HepG2 (cell line): ENCODE measurements around the gene IDUA. TPM values are rescaled to one million over a fixed set of nuclear protein-coding genes. Genes with fewer than 3 reads are reported as not detected.
A peak's percentile ranks its signal among the peaks of the same experiment; 100 is the strongest.

Source experiments
- ARID4A ChIP-seq: sonication (generic); formaldehyde crosslinking; IDR thresholded peaks from 2 replicates; pipeline ENCODE4 v1.5.0; 2020; ENCODE audit warnings: mild to moderate bottlenecking, missing genetic modification reagents, borderline replicate concordance
- JUN ChIP-seq: sonication (generic); formaldehyde crosslinking; IDR thresholded peaks from 2 replicates; pipeline ENCODE4 v1.4.0; 2020; ENCODE audit warnings: mild to moderate bottlenecking, missing genetic modification reagents
- JUND ChIP-seq: sonication (generic); formaldehyde crosslinking; IDR thresholded peaks from 2 replicates; pipeline ENCODE4 v1.8.0; 2022; ENCODE audit warnings: mild to moderate bottlenecking, missing genetic modification reagents
- MED8 ChIP-seq: sonication (generic); formaldehyde crosslinking; IDR thresholded peaks from 2 replicates; pipeline ENCODE4 v1.8.1; 2023; ENCODE audit warnings: mild to moderate bottlenecking, missing genetic modification reagents; ENCODE audit not compliant: insufficient replicate concordance
- MXD1 ChIP-seq: sonication (generic); formaldehyde crosslinking; IDR thresholded peaks from 2 replicates; pipeline ENCODE4 v1.4.0; 2020; ENCODE audit warnings: mild to moderate bottlenecking, missing genetic modification reagents
- NR2F6 ChIP-seq, 2 experiments: IDR thresholded peaks; 2 replicates each; pipeline ENCODE4 v1.6.1; 2016; ENCODE audit warnings: antibody characterized with exemption in 1 of 2, mild to moderate bottlenecking in 1 of 2
- PTBP1 ChIP-seq: fragments of 200-400 bp; formaldehyde crosslinking; IDR thresholded peaks from 2 replicates; pipeline ENCODE4 v1.6.1; 2018; ENCODE audit warnings: low read length, low read depth; ENCODE audit not compliant: poor library complexity, severe bottlenecking
- SALL1 ChIP-seq: sonication (generic); formaldehyde crosslinking; IDR thresholded peaks from 2 replicates; pipeline ENCODE4 v1.8.0; 2022; ENCODE audit warnings: mild to moderate bottlenecking, missing genetic modification reagents
- SMAD1 ChIP-seq: sonication (generic); formaldehyde crosslinking; IDR thresholded peaks from 2 replicates; pipeline ENCODE4 v1.4.0; 2020; ENCODE audit warnings: missing genetic modification reagents, low read depth, mild to moderate bottlenecking, borderline replicate concordance
- SP5 ChIP-seq: IDR thresholded peaks from 2 replicates; pipeline ENCODE4 v1.6.1; 2016; ENCODE audit warnings: low read depth, borderline replicate concordance
- TARDBP ChIP-seq: sonication (generic); formaldehyde crosslinking; IDR thresholded peaks from 2 replicates; pipeline ENCODE4 v1.8.0; 2022; ENCODE audit warnings: mild to moderate bottlenecking, missing genetic modification reagents
- THAP7 ChIP-seq: sonication (generic); formaldehyde crosslinking; IDR thresholded peaks from 2 replicates; pipeline ENCODE4 v1.8.1; 2023; ENCODE audit warnings: mild to moderate bottlenecking, missing genetic modification reagents
- ZIK1 ChIP-seq: sonication (generic); formaldehyde crosslinking; IDR thresholded peaks from 2 replicates; pipeline ENCODE4 v1.5.0; 2020; ENCODE audit warnings: mild to moderate bottlenecking, low read depth, missing genetic modification reagents, borderline replicate concordance
- ZMAT3 ChIP-seq: sonication (generic); formaldehyde crosslinking; conservative IDR thresholded peaks from 2 replicates; pipeline ENCODE4 v1.7.0; 2021; ENCODE audit warnings: missing genetic modification reagents
- ZNF124 ChIP-seq: sonication (generic); formaldehyde crosslinking; IDR thresholded peaks from 2 replicates; pipeline ENCODE4 v1.4.0; 2020; ENCODE audit warnings: missing genetic modification reagents
- ZNF180 ChIP-seq: sonication (generic); formaldehyde crosslinking; IDR thresholded peaks from 2 replicates; pipeline ENCODE4 v1.4.0; 2020; ENCODE audit warnings: low read depth, missing genetic modification reagents, borderline replicate concordance
- ZNF414 ChIP-seq: sonication (generic); formaldehyde crosslinking; IDR thresholded peaks from 2 replicates; pipeline ENCODE4 v1.5.0; 2020; ENCODE audit warnings: missing genetic modification reagents
- polyA plus RNA-seq, 8 experiments: library from polyadenylated mRNA; depleted of rRNA in 3 of 8; stranded (reverse) in 7 of 8; unstranded in 1 of 8; fragments of >200 nt; fragmentation: Illumina TruSeq in 4 of 8; extraction: Trizol in 4 of 8; gene quantifications; 2 replicates each; pipeline versions ENCODE4 v1.2.1 to v1.2.3, GENCODE V29; 2011 to 2016; ENCODE audit warnings: low read depth in 4 of 8, missing spikeins in 1 of 8, mixed read lengths in 1 of 8; ENCODE audit not compliant: insufficient read depth in 1 of 8
- total RNA-seq, 5 experiments: library from RNA; depleted of rRNA; stranded (reverse); fragments of >200 nt; fragmentation: Illumina TruSeq; extraction: Trizol; gene quantifications; 2 replicates each; pipeline ENCODE4 v1.2.3, GENCODE V29; 2016; ENCODE audit warnings: low read depth in 1 of 5
- TF ChIP-seq, protein P1 (sequence below): sonication (generic); formaldehyde crosslinking; IDR thresholded peaks from 2 replicates; pipeline ENCODE4 v1.4.0; 2020; ENCODE audit warnings: missing genetic modification reagents; ENCODE audit errors: not compliant biosample characterization
- TF ChIP-seq, protein P2 (sequence below): sonication (generic); formaldehyde crosslinking; IDR thresholded peaks from 2 replicates; pipeline ENCODE4 v1.5.1; 2020; ENCODE audit warnings: missing genetic modification reagents, mild to moderate bottlenecking, borderline replicate concordance

The IDUA gene
- total and polyA plus RNA-seq, 2 of the 13 experiments (the other 11 are each of a cell fraction or from before 2014, with no cell fraction given) = 0.77 to 1.0 TPM

DNA sequence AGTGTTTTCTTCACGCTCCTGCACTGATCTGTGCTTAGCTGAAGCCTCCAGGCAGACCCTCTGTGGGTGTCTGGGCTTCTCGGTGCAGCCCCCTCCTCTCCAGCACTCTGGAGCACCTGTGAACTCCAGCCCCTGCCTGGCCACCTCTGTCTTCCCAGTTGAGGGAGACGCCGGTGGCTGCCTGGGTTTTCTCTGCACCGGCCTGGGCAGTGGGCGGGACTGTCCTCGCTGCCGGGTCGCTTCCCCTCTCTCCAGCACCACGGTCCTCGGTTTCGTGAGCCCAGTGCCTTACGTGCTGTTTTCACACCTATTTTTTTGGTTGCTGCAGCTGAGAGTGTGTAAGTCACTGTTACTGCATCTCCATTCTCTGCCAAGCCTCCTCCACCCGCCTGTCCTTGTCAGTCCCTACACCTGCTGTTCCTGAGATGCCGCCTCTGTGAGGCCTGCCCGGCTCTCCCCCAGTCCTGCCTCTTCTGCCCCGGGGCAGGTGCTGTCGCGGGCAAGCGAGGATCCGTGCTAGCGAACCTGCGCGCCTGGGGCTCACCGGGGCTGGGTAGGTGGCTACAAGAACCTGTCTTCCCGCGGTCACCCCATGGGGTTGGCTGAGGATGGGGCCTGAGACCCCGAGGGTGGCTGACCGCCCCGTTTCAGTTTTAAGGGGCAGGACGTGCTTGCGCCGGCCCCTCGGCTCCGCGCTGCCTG, 22.1 kb downstream of the IDUA start (continued):
- peak; percentile 18; the same call in 1 of the 2 replicates for TF ChIP-seq SP5
- TF ChIP-seq PTBP1 = no peak
- no peak for TF ChIP-seq MED8 (CRISPR knock-in tag)
- peak; percentile 24; the same call in 1 of the 2 replicates for TF ChIP-seq ARID4A (CRISPR knock-in tag)
- TF ChIP-seq, protein P1, sequence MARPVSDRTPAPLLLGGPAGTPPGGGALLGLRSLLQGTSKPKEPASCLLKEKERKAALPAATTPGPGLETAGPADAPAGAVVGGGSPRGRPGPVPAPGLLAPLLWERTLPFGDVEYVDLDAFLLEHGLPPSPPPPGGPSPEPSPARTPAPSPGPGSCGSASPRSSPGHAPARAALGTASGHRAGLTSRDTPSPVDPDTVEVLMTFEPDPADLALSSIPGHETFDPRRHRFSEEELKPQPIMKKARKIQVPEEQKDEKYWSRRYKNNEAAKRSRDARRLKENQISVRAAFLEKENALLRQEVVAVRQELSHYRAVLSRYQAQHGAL (CRISPR knock-in tag) = no peak
- TF ChIP-seq MXD1 (CRISPR knock-in tag) = peak; percentile 55; the same call in 1 of the 2 replicates
- TF ChIP-seq ZMAT3 = peak; percentile 59; the same call in 1 of the 2 replicates
- 0 out of 2 replicates have a peak, but pooled peaks have one; percentile 42 for TF ChIP-seq ZIK1 (CRISPR knock-in tag)
- peak; percentile 15; the same call in 1 of the 2 replicates for TF ChIP-seq SALL1 (CRISPR knock-in tag)
- no peak for TF ChIP-seq ZNF180 (CRISPR knock-in tag)
- TF ChIP-seq THAP7 (CRISPR knock-in tag) = no peak
- TF ChIP-seq ZNF414 (CRISPR knock-in tag) = no peak
- no peak for TF ChIP-seq JUN
- TF ChIP-seq, protein P2, sequence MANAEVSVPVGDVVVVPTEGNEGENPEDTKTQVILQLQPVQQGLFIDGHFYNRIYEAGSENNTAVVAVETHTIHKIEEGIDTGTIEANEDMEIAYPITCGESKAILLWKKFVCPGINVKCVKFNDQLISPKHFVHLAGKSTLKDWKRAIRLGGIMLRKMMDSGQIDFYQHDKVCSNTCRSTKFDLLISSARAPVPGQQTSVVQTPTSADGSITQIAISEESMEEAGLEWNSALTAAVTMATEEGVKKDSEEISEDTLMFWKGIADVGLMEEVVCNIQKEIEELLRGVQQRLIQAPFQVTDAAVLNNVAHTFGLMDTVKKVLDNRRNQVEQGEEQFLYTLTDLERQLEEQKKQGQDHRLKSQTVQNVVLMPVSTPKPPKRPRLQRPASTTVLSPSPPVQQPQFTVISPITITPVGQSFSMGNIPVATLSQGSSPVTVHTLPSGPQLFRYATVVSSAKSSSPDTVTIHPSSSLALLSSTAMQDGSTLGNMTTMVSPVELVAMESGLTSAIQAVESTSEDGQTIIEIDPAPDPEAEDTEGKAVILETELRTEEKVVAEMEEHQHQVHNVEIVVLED = no peak
- no peak for TF ChIP-seq ZNF124 (CRISPR knock-in tag)
- TF ChIP-seq JUND (CRISPR knock-in tag) = no peak
- 0 out of 2 replicates have a peak, but pooled peaks have one; percentile 9 for TF ChIP-seq TARDBP
- 0 out of 2 replicates have a peak, but pooled peaks have one; percentile 22 for TF ChIP-seq SMAD1 (CRISPR knock-in tag)
- no peak for TF ChIP-seq NR2F6 (IDR thresholded peaks at IDR 0.05)
- TF ChIP-seq NR2F6 (CRISPR knock-in tag; IDR thresholded peaks at IDR 0.05) = no peak
